ENCODE data around the gene BCOR.

BCOR gene

DNA sequence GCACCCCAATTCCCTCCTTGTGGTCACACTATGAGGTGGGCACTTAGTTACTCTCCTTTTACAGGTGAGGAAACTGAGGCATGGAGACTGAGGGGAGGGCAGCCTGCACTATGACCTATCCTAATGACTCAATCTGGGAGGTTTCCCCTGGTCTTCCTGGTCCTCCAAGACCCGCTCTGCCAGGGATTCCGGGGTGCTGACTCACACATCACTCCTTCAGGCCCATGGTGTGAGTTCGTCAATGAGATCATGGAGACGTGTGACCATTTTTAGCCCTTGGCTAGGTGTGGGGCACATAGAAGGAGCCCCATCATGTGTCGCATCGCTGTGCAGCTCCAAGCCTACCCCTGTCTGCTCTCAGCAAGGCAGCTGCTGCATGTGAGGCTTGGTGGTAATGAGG lies 32.4 kb upstream of the BCOR start:
- H3K36me3 Mint-ChIP-seq (ENCODE audit: low read depth), result no peaks in the 10 kb centered on the region
- no peak overlapping the region for H3K4me3 Mint-ChIP-seq
- no peaks in the 10 kb centered on the region for H3K9me3 Mint-ChIP-seq
- no peak for DNase-seq (ENCODE audit: low spot score)
- H3K4me1 Mint-ChIP-seq (ENCODE audit: low read depth), result peaks cover 7% of the 10 kb centered on the region
- no peak overlapping the region for H3K27ac Mint-ChIP-seq
- no peaks in the 10 kb centered on the region for H3K27me3 Mint-ChIP-seq (ENCODE audit: low read depth)

DNA sequence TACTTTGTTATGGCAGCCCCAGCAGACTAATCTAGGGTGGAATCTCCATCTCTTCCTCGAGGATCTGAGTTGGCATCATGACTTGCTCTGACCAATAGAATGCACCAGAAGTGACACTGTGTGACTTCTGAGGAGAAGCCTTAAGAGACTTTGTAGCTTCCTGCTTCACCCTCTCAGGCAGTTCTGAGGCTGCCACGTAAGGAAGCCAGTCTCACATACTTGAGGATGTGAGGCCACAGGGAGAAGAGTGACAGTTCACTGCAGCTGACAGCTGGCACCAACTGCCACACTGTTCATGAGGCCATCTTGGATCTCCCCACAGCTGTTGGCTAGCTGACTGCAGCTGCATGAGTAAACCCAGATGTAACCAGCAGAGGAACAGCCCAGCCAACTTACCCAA lies 29.3 kb upstream of the BCOR start:
- Mint-ChIP-seq H3K4me3 (no peak overlapping the region), H3K27ac (peak overlapping the region; percentile 86), H3K9me3 (no peaks in the 10 kb centered on the region), H3K27me3 (ENCODE audit: low read depth) (no peaks in the 10 kb centered on the region), H3K4me1 (ENCODE audit: low read depth) (peaks cover 7% of the 10 kb centered on the region), H3K36me3 (ENCODE audit: low read depth) (no peaks in the 10 kb centered on the region)
- DNase-seq (ENCODE audit: low spot score), result no peak

DNA sequence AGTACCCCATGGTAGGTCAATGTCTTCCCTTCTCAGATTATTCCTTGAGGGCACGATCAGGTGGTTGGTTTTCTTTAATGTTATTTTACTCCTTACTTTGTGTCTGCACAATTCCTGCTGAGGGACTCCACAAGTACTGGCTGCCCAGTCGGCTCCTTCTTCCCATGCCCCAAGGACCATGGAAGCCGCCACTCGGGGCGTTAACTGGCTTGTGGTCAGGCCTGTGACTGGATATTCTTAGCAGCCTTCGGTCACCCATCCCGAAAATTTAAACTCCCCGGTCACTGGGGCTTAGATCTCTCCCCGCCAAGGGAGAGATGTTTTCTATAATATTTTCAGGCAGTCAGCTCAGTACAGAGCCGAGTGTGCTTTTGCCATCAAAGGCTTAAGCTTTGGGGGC lies 24.7 kb upstream of the BCOR start:
- Mint-ChIP-seq H3K27ac (no peak overlapping the region), H3K27me3 (ENCODE audit: low read depth) (no peaks in the 10 kb centered on the region), H3K4me1 (ENCODE audit: low read depth) (peaks cover 9% of the 10 kb centered on the region), H3K9me3 (no peaks in the 10 kb centered on the region), H3K36me3 (ENCODE audit: low read depth) (no peaks in the 10 kb centered on the region), H3K4me3 (no peak overlapping the region)
- no peak for DNase-seq (ENCODE audit: low spot score)

DNA sequence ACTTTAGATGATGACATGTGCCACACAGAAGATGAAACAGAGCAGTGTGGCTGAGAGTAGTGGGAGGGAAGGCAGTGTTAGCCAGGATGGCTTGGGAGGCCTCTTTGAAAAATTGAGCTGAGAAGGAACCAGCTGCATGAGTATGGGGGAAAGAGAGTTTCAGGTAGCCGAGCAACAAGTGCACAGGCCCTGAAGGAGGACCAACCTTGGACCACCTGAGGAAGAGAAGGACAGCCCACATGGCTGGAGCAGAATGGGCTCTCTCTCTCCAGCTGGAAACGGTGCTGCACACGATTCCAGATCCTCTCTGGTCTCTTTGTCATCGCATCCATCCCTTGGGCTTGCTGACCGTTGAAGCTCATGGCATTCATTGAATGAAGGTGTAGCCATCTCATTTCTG lies 23.9 kb upstream of the BCOR start:
- Mint-ChIP-seq H3K4me1 (ENCODE audit: low read depth) (peaks cover 2% of the 10 kb centered on the region), H3K4me3 (no peak overlapping the region), H3K27ac (no peak overlapping the region), H3K27me3 (ENCODE audit: low read depth) (no peaks in the 10 kb centered on the region), H3K9me3 (no peaks in the 10 kb centered on the region), H3K36me3 (ENCODE audit: low read depth) (no peaks in the 10 kb centered on the region)
- no peak for DNase-seq (ENCODE audit: low spot score)

DNA sequence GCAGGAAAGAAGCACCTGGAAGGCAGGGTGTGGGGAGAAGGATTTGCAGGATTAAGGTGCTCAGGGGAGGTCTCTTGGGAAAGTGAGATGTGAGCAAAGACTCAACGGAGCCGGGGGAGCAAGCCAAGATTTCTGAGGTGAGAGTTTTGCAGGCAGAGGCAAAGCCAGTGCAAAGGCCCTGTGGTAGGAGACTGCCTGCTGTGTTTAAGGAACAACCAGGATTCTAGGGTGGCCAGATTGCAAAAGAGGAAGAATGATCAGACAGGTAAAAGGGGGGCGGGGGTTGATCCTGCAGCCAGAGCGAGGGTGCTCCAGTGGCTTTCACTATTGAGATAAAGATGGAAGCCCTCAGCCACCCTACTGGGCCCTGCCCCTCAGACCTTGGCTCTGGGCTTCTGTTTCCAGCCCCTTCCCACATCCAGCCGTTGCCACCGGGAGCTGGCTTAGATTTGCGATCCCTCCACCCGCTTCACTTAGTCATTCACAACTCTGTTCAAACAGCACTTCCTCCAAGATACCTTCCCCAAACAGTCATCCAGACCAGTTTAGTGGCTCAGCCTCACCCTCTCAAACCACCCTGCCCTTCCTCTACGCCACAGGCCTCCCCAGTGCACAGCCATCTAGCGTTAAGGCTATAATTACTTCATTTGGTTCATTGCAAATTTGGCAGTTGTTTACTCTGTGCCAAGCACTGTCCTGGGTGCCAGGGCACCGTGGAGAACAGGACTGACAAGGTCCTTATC lies 23.3 kb upstream of the BCOR start:
- Mint-ChIP-seq H3K4me3 (no peak overlapping the region), H3K27ac (no peak overlapping the region), H3K27me3 (ENCODE audit: low read depth) (no peaks in the 10 kb centered on the region), H3K9me3 (no peaks in the 10 kb centered on the region), H3K36me3 (ENCODE audit: low read depth) (no peaks in the 10 kb centered on the region), H3K4me1 (ENCODE audit: low read depth) (peaks cover 2% of the 10 kb centered on the region)
- no peak for DNase-seq (ENCODE audit: low spot score)

DNA sequence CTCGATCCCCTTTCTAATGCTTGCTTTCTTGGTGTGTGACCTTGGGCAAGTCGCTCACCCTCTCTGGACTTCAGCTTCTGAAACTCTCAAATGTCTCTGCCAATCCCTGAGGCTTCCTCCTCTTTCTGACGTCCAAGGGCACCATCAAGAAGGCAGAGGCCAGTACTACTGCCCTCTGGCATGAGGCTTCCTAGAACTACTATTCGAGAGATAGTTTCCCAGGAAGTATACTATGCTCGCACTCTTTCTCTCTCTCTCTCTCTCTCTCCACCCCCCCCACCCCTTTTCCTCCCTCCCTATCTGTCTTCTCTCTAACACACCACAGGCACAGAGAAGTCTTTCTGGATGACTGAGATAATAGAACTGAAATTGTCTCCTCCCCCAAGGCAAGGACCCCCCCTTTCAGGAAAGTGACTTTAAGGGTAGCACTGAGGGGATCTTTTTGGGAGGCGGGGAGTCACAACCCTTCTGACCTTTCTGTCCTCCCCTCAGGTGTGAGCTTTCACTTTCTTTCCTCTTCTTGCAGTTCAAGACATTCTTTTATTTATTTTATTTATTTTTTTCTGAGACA lies 20.0 kb upstream of the BCOR start:
- Mint-ChIP-seq H3K4me3 (no peak overlapping the region), H3K36me3 (ENCODE audit: low read depth) (no peaks in the 10 kb centered on the region), H3K27me3 (ENCODE audit: low read depth) (no peaks in the 10 kb centered on the region), H3K4me1 (ENCODE audit: low read depth) (peaks cover 2% of the 10 kb centered on the region), H3K9me3 (no peaks in the 10 kb centered on the region), H3K27ac (no peak overlapping the region)
- no peak for DNase-seq (ENCODE audit: low spot score)

DNA sequence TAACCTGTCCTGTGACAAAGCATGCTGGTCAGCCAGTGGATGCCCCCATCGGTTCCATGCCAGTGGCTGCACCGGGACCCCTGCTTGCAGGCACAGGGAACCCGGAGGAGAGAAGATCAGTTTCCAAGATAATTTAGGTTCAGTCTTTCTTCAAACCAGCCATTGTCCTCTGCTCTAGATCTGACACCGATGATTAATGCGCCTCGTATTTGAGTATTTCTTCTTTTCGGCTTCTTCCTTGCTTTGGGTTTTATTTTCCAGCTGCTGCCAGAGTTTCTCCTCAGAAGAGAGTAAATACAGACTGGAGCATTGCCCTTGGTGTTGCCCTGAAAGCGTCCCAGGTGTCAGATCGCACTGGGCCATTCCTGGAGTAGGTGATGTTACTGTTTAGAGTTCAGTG lies 19.2 kb upstream of the BCOR start:
- peaks cover 5% of the 10 kb centered on the region for H3K4me1 Mint-ChIP-seq (ENCODE audit: low read depth)
- H3K36me3 Mint-ChIP-seq (ENCODE audit: low read depth), result no peaks in the 10 kb centered on the region
- no peaks in the 10 kb centered on the region for H3K9me3 Mint-ChIP-seq
- no peak overlapping the region for H3K27ac Mint-ChIP-seq
- no peak for DNase-seq (ENCODE audit: low spot score)
- H3K27me3 Mint-ChIP-seq (ENCODE audit: low read depth), result no peaks in the 10 kb centered on the region
- H3K4me3 Mint-ChIP-seq, result no peak overlapping the region

DNA sequence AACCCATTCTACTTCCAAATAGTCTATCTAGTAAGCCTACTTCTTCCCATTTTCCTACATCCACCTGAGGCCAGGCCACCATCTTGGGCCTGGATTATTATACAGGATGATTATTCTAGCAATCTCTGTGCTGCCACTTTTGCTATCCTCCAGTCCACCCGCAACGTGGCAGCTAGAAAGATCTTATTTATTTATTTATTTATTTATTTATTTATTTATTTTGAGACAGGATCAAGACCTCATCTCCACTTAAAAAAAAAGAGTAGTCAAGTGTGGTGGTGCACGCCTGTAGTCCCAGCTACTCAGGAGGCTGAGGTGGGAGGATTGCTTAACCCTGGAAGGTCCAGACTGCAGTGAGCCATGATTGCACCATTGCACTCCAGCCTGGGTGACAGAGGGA lies 15.2 kb upstream of the BCOR start:
- Mint-ChIP-seq H3K27ac (no peak overlapping the region), H3K4me3 (no peak overlapping the region), H3K9me3 (no peaks in the 10 kb centered on the region), H3K36me3 (ENCODE audit: low read depth) (no peaks in the 10 kb centered on the region), H3K27me3 (ENCODE audit: low read depth) (peaks cover 3% of the 10 kb centered on the region), H3K4me1 (ENCODE audit: low read depth) (peaks cover 6% of the 10 kb centered on the region)
- no peak for DNase-seq (ENCODE audit: low spot score)

DNA sequence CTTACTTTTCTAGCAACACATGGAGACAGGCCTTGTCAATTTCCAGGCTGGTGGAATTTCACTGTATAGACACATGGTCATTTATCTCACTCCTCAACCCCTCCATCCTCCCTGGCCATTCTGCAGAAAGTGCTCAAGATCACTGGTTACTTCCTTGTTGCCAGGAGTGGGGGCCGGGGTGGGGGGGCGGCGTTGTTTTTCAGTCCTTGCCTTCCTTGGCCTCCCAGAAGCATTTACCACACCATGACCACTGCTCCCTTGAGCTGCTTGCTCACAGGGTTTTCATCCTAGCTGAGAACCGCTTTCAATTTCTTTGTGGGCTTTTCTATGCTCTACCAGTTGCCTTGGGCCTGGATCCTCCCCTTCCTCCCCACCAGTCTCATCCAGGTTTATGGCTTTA lies 14.1 kb upstream of the BCOR start:
- no peaks in the 10 kb centered on the region for H3K36me3 Mint-ChIP-seq (ENCODE audit: low read depth)
- H3K4me1 Mint-ChIP-seq (ENCODE audit: low read depth), result peaks cover 12% of the 10 kb centered on the region
- H3K9me3 Mint-ChIP-seq, result no peaks in the 10 kb centered on the region
- no peak overlapping the region for H3K4me3 Mint-ChIP-seq
- peaks cover 3% of the 10 kb centered on the region for H3K27me3 Mint-ChIP-seq (ENCODE audit: low read depth)
- H3K27ac Mint-ChIP-seq, result no peak overlapping the region
- DNase-seq (ENCODE audit: low spot score), result no peak

DNA sequence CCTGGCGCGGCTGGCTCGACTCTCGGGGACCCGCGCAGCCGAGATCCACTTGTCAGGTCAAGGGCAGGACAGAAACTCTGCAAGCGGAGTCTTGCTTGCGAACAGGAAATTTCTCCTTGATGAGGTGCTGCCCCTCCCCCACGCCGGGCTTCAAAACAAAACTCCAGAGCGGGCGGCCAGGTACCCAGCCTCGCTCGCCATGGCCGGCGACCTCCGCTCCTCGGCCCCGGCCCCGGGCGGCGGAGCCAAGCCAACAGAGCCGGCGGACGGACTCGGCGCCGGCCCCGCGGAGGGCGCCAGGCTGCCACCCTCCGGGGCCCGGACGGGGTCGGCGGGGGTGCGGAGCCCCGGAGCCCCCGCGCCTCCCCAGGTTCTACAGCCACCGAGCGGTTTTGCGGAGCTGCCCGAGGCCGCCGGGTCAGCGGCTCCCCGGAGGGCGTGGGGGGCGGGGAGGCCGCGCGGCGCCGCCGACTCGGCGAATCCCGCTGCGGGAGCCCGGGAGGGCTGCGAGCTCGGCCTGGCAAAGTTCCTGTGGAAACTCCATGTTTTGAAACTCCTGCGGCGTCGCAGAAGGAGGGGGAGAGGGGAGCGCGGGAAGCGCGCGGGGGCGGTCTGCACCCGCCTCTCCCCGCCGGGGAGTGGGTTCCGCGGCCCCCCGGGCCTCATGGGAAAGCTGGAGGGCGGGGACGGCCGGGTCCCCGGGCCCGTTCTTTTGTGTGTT lies 11.7 kb upstream of the BCOR start:
- Mint-ChIP-seq H3K36me3 (ENCODE audit: low read depth) (no peaks in the 10 kb centered on the region), H3K27ac (no peak overlapping the region), H3K4me1 (ENCODE audit: low read depth) (peaks cover 13% of the 10 kb centered on the region), H3K4me3 (no peak overlapping the region), H3K27me3 (ENCODE audit: low read depth) (peaks cover 3% of the 10 kb centered on the region), H3K9me3 (no peaks in the 10 kb centered on the region)
- DNase-seq (ENCODE audit: low spot score), result no peak

DNA sequence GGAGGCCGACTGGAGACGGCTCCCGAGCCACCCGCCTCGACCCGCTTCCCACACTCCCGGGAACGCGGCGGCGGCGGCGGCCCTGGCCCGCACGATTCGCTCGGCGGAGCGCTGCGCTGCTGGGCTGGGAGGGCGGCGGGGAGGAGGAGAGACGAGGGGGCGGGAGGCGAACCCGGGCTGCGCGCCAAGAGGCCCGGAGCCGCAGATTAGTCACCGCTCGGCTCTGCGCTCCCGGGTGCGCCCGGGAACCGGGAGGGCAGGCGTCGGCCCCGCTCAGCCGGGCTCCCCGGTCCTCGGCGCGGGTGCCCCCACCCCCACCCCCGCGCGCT lies 11.2 kb upstream of the BCOR start:
- peaks cover 3% of the 10 kb centered on the region for H3K27me3 Mint-ChIP-seq (ENCODE audit: low read depth)
- no peak overlapping the region for H3K4me3 Mint-ChIP-seq
- no peaks in the 10 kb centered on the region for H3K9me3 Mint-ChIP-seq
- no peak overlapping the region for H3K27ac Mint-ChIP-seq
- DNase-seq (ENCODE audit: low spot score), result peak; percentile 69
- peaks cover 13% of the 10 kb centered on the region for H3K4me1 Mint-ChIP-seq (ENCODE audit: low read depth)
- no peaks in the 10 kb centered on the region for H3K36me3 Mint-ChIP-seq (ENCODE audit: low read depth)

DNA sequence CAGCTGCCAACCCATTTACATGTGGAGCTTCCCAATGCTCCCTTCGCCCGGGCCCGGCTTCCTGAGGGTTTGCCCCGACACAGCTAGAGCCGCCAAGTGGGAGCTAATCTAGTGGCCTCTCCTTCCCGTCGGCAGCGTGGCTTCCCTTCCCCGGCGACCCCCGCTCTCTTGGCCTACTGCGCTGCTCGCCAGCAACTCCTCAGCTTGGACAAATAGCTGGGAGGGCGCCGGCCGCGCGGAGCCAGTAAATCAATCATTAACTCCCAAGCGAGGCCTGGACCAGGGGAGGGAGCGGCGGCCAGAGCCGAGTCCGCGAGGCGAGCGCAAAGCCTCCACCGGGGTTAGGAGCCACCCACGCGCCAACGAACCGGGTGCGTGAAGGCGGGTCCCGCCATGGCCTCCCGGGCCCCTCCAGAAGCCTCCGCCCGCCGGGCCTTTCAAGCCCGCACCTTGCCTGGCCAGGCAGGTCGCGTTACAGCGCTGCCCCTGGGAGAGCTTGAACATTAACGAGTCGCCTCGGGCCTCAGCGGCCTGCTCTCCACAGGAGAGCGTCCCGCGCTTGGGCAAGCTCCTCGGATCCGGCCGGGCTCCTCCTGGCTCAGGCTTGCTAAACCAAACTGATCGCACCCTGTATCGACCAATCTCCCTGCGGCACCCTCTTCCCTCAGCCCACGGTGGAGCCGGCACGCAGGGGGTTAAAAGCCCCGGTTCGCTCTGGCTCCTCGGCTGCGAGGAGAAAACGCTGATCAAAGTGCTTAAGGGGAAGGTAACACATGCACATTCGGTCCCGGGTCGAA lies 10.6 kb upstream of the BCOR start:
- Mint-ChIP-seq H3K9me3 (no peaks in the 10 kb centered on the region), H3K27me3 (ENCODE audit: low read depth) (peaks cover 3% of the 10 kb centered on the region), H3K4me1 (ENCODE audit: low read depth) (peaks cover 13% of the 10 kb centered on the region), H3K36me3 (ENCODE audit: low read depth) (no peaks in the 10 kb centered on the region), H3K4me3 (peak overlapping the region; percentile 54), H3K27ac (peak overlapping the region; percentile 60)
- DNase-seq (ENCODE audit: low spot score), result no peak

DNA sequence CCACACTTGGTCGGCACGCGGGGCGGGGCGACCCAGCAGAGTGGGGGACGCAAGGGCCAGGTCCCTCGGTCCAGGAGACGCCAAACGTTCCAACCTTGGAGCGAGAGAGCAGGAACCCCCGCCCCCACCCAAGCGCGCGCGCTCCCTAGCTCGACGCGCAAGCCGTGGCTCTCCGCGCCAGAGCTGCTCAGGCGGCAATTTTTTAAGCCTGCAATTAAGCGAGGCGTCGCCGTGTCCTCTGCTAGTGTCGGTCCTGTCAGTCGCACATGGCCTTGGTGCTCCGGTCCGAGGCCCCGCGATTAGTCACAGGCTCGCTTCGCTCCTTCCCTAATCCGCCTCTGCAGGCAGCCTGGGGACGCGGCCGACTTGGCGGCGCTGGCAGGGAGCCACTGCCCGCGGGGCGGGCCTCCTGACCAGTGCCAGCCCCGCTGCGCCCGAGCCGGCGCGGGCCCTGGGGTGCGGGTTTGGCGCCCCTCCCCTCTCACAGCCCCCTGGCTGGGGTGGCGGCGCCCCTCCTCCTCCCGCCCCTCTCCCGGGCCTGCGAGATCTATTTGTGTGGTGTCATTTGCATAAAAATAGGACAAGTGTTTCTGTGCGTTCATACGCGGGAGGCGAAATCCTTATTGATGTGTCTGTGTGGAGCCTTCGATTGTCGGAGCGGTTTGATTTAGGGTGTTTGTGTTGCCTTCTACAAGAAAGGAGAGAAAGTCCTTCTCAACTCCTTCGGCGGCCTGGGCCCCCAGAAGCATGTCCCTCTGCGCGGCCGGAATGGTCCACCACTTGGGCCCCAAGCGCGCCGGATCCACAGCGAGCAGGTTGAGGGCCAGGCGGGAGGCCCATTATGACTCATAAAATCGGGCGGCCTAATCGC lies 9.8 kb upstream of the BCOR start:
- H3K9me3 Mint-ChIP-seq, result no peaks in the 10 kb centered on the region

More for the DNA sequence above, 9.8 kb upstream of the BCOR start:
- peak overlapping the region; percentile 84 for H3K4me3 Mint-ChIP-seq
- peaks cover 13% of the 10 kb centered on the region for H3K4me1 Mint-ChIP-seq (ENCODE audit: low read depth)
- no peak for DNase-seq (ENCODE audit: low spot score)
- no peak overlapping the region for H3K27ac Mint-ChIP-seq
- no peaks in the 10 kb centered on the region for H3K36me3 Mint-ChIP-seq (ENCODE audit: low read depth)
- H3K27me3 Mint-ChIP-seq (ENCODE audit: low read depth), result peaks cover 3% of the 10 kb centered on the region

All from T-helper 2 cell treated with Interferon-gamma antibody and Interleukin-4, amounts not matched to agents 5 μg/mL and 100 μg/mL, for 36 hours (primary cell).